ENCODE data around the gene ISCU. TPM values are rescaled to one million over a fixed set of nuclear protein-coding genes. Genes with fewer than 3 reads are reported as not detected.

Gene ISCU
- 136 TPM for total RNA-seq

DNA sequence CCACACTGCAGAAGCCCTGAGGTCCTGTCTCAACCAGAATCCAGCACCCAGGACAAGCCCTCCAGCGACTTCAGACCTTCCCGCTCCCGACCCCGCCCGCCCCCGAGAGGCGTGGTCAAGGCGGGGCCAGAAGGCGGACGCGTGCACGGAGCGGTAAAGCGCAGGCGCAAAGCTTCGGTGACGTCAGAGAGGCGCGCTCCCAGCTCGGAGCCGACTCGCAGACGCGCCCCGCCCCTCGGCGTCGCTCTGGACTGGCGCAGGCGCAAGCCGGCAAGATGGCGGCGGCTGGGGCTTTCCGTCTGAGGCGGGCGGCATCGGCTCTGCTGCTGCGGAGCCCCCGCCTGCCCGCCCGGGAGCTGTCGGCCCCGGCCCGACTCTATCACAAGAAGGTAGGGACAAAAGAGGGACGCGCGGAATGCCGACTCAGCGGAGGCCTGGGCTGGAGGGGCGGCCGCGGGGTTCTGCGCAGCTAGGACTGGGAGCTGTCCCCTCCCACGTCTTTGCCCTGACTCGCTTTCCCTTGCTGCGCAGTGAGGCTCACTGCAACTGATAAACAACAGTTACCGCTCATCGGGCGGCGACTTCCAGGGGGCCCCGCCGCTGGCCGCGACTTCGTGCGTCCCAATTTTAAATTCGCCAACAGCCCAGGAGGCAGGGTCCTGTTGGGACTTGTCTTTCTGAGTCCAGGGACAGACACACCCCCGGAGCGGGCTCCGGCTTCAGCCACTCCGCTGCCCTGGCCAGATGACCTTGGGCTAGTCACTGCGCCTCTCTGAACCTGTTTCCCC lies at the start of gene ISCU:
Gene ISCU (plus strand): TSS at position 249 of the 788 bp plus-strand sequence. CDS start 27 bp downstream, at position 276.
- Histone ChIP-seq H3K9me3 (no peaks in the 10 kb centered on the region), H3K4me1 (peaks cover 7 to 37% of the 10 kb centered on the region in 2 donors), H3K36me3 (peaks cover 25 to 36% of the 10 kb centered on the region in 2 donors), H3K4me3 (peak within 1 kb of the TSS; percentile 96), H3K27me3 (no peaks in the 10 kb centered on the region), H3K27ac (peak within 1 kb of the TSS; percentile 90 to 95)
- TF ChIP-seq, protein P1, sequence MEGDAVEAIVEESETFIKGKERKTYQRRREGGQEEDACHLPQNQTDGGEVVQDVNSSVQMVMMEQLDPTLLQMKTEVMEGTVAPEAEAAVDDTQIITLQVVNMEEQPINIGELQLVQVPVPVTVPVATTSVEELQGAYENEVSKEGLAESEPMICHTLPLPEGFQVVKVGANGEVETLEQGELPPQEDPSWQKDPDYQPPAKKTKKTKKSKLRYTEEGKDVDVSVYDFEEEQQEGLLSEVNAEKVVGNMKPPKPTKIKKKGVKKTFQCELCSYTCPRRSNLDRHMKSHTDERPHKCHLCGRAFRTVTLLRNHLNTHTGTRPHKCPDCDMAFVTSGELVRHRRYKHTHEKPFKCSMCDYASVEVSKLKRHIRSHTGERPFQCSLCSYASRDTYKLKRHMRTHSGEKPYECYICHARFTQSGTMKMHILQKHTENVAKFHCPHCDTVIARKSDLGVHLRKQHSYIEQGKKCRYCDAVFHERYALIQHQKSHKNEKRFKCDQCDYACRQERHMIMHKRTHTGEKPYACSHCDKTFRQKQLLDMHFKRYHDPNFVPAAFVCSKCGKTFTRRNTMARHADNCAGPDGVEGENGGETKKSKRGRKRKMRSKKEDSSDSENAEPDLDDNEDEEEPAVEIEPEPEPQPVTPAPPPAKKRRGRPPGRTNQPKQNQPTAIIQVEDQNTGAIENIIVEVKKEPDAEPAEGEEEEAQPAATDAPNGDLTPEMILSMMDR (IDR thresholded peaks at IDR 0.05) = no peak
- DNase-seq (ENCODE audit: low spot score in 2 of 2) = peak; percentile 79 to 97
- intact Hi-C loops (cut with DNase I) = loop anchor here (1.0 to 5.0 kb wide), 11 partner anchors 47 to 1435 kb away; partner anchors contain the start of genes ALKBH2, ANKRD13A, FICD and GIT2

DNA sequence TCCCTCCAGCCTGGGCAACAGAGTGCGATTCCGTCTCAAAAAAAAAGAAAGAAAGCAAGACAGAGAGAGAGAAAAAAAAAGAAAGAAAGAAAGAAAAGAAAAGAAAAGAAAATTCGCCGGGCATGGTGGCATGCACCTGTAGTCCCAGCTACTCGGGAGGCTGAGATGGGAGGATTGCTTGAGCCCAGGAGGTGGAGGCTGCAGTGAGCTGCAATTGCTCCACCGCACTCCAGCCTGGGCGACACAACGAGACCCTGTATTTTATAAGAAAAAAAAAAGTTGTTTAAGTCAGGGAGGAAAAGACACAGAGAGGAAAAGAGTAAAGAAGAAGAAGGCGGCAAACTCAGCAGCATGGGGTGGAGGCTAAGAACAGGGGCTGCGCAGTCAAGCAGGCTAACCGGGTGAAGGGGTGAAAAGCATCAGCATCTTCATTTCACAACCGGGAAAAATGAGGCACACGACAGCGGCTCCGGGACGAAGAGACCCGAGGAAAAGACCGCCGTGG lies 47.9 kb upstream of the ISCU start:
- TF ChIP-seq, protein P1 (IDR thresholded peaks at IDR 0.05) = no peak
- no peak for DNase-seq (ENCODE audit: low spot score in 2 of 2)
- Histone ChIP-seq H3K4me1 (peaks cover 6 to 10% of the 10 kb centered on the region in 2 donors), H3K4me3 (peak overlapping the region; percentile 80 to 97), H3K27me3 (no peaks in the 10 kb centered on the region), H3K36me3 (peaks cover 15 to 16% of the 10 kb centered on the region in 2 donors), H3K27ac (no peak overlapping the region), H3K9me3 (no peaks in the 10 kb centered on the region)
- intact Hi-C loops (cut with DNase I) = loop anchor here (2.0 to 10.0 kb wide), 5 partner anchors 170 to 1060 kb away; partner anchors contain the start of genes MMAB, MVK, PRDM4 and PWP1

DNA sequence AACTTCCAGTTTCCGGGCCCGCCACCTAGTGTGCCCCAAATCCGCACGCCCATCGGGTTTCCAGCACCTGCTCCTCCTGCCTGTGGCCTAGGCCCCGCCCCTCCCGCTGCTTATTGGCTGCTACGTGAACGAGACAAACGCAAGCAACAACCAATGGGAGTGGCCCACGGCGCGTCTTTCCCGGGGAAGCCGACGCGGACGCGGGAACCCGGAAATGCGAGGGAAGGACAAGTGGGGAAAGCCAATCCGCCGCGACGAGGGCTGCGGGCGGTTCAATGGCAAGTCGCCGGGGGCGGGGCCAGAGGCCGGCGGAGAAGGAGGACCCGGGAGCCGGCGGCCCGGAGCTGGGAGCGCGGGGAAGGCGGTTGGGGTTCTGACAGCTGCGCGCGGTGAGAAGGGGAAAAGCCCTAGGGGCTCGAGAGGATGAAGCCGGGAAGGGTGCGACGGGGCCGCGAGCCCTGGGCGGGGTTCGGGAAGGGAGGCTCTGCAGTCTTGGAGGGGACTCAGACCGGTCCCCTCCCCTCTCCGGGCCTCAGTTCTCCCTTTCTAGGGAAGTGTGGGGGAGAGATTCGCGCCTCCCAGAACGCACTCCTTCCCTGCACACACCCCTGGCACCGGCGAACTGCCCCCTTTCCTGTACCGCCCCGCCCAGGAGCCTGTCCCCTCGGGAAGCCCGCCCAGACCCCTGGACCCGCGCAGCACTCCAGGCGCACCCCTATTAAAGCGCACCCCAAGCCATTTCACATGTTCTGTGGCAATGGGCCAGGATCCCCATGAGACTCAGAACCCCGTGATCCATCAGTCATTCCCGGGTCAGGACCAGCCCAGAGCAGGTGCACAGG lies 47.2 kb upstream of the ISCU start, which contains the start of gene FICD:
Gene FICD (plus strand): TSS at position 305 of the 842 bp plus-strand sequence. CDS start 1,696 bp downstream, outside the sequence.
- H3K4me1 ChIP-seq = peaks cover 6 to 10% of the 10 kb centered on the region in 2 donors
- no peaks in the 10 kb centered on the region for H3K27me3 ChIP-seq
- peaks cover 17 to 22% of the 10 kb centered on the region in 2 donors for H3K36me3 ChIP-seq
- TF ChIP-seq, protein P1 (IDR thresholded peaks at IDR 0.05) = no peak
- peak within 1 kb of the TSS; percentile 80 to 97 for H3K4me3 ChIP-seq
- H3K9me3 ChIP-seq = no peaks in the 10 kb centered on the region
- DNase-seq (ENCODE audit: low spot score in 2 of 2) = peak; percentile 99 to 100
- peak within 1 kb of the TSS; percentile 71 to 76 for H3K27ac ChIP-seq
- intact Hi-C loops (cut with DNase I) = loop anchor here (1.0 to 10.0 kb wide), 9 partner anchors 47 to 1060 kb away; partner anchors contain the start of genes ALKBH2, ISCU, MMAB and MVK

DNA sequence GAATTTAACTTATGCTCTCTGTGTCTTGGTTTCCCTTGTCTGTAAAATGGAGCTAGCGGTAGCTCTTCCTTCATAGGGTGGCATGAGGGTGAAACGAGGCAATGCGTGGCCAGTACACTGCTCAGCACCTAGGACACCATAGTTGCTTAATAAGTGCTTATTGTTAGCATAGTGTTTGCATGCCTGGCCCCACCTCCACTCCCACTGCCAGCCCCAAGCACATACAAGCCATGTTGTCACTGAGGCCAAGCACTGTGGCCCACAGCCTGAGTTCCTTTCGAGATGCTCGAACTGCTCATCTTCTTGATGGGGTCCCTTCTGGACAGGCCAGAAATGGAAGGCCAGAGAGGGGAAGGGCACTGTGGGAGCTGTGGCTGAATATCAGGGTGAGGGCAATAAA lies 46.5 kb upstream of the ISCU start:
- Histone ChIP-seq H3K36me3 (peaks cover 23 to 29% of the 10 kb centered on the region in 2 donors), H3K4me1 (peaks cover 6 to 10% of the 10 kb centered on the region in 2 donors), H3K27ac (peak overlapping the region; percentile 71 to 76), H3K27me3 (no peaks in the 10 kb centered on the region), H3K4me3 (peak overlapping the region; percentile 80 to 97), H3K9me3 (no peaks in the 10 kb centered on the region)
- TF ChIP-seq, protein P1 (IDR thresholded peaks at IDR 0.05) = no peak
- intact Hi-C loops (cut with DNase I) = loop anchor here (1.0 to 10.0 kb wide), 8 partner anchors 46 to 1059 kb away; partner anchors contain the start of genes ALKBH2, ISCU, MMAB and MVK
- peak in 1 of 2 donors; percentile 64 for DNase-seq (ENCODE audit: low spot score in 2 of 2)
